ENCODE measurements around the gene GPRIN2. TPM values are rescaled to one million over a fixed set of nuclear protein-coding genes. Genes with fewer than 3 reads are reported as not detected.
A peak's percentile ranks its signal among the peaks of the same experiment; 100 is the strongest.

The GPRIN2 gene
- total and polyA plus RNA-seq, 2 of the 8 experiments (the other 6 are each of a cell fraction or from before 2014, with no cell fraction given) = 14.3 to 18.6 TPM

- H2BK15ac ChIP-seq (ENCODE audit: low read length) = 0 out of 2 replicates have a peak overlapping the region, but pooled peaks have one; percentile 3
- CTCF ChIA-PET (ENCODE audit: partially characterized antibody) = interaction anchor here (0.7 to 6.5 kb wide), 6 partner anchors 8 to 24 kb away, joined by 3 to 46 read pairs (median 4); no protein-coding TSS in a partner anchor
- H3K18ac ChIP-seq (ENCODE audit: extremely low read depth, low read length) = no peak overlapping the region
- no peaks in the 10 kb centered on the region for H3K79me1 ChIP-seq (ENCODE audit: low read depth, low read length)
- H3K9me3 ChIP-seq (ENCODE audit: insufficient read depth in 2 of 2, low read depth in 1 of 2, low read length in 1 of 2) = no peaks in the 10 kb centered on the region
- 69% methylated on average over 5 of the region's 5 CpGs; no CpG with 5 or more reads in 1 of the 2 experiments for WGBS, 2 experiments (ENCODE audit: extremely low coverage in 1 of 2, insufficient coverage in 1 of 2, insufficient read length in 1 of 2, insufficient replicate concordance in 2 of 2, low coverage in 1 of 2, low lambda C conversion rate in 2 of 2, missing lambda C conversion rate in 1 of 2)
- H4K8ac ChIP-seq (ENCODE audit: extremely low read depth, insufficient read depth, low read length) = no peak overlapping the region
- no peak overlapping the region for H4K5ac ChIP-seq (ENCODE audit: insufficient read length, low read depth, low read length)
- no peak overlapping the region for H3K9ac ChIP-seq (replicated peaks in 1 of 4; ENCODE audit: extremely low read depth in 1 of 4, low read depth in 3 of 4, low read length in 3 of 4)
- no peak overlapping the region for H3K23ac ChIP-seq (ENCODE audit: insufficient read length)
- peaks cover 0 to 6% (median 1%) of the 10 kb centered on the region in 4 experiments; a peak in 4 of 7 replicates for H3K27me3 ChIP-seq (replicated peaks in 1 of 4; ENCODE audit: control insufficient read depth in 3 of 4, extremely low read depth in 1 of 4, insufficient read depth in 3 of 4, low read length in 3 of 4)
- no peak overlapping the region for H2BK120ac ChIP-seq (replicated peaks; ENCODE audit: low read depth, low read length)
- peak overlapping the region; percentile 8 for H3K56ac ChIP-seq (replicated peaks; ENCODE audit: insufficient read length, low read depth, low read length)
- H2AK5ac ChIP-seq (ENCODE audit: low read depth, low read length) = no peak overlapping the region
- H3K36me3 ChIP-seq (ENCODE audit: control insufficient read depth in 2 of 4, insufficient read depth in 4 of 4, low read length in 3 of 4) = no peaks in the 10 kb centered on the region
- H3K27ac ChIP-seq (ENCODE audit: low read depth, low read length) = no peak overlapping the region
- no peak overlapping the region for H2BK12ac ChIP-seq (ENCODE audit: low read depth, low read length)
- no peaks in the 10 kb centered on the region for H3K79me2 ChIP-seq (ENCODE audit: control insufficient read depth in 1 of 2, insufficient read depth in 2 of 2, low read length in 2 of 2)
- DNase-seq (ENCODE audit: low read depth in 1 of 2, low spot score in 2 of 2) = no peak
- no peak for FAIRE-seq
- no peak overlapping the region for H3K4me3 ChIP-seq (ENCODE audit: extremely low read depth in 1 of 4, insufficient read depth in 2 of 4, low read depth in 3 of 4, low read length in 4 of 4)
- H3K4me1 ChIP-seq (replicated peaks in 1 of 4; ENCODE audit: control insufficient read depth in 3 of 4, insufficient read depth in 4 of 4, low read length in 3 of 4) = peaks cover 11 to 15% (median 12%) of the 10 kb centered on the region in 4 experiments
- H4K91ac ChIP-seq (replicated peaks; ENCODE audit: insufficient read length, low read length) = no peak overlapping the region
- peak overlapping the region; percentile 10 for H3K4ac ChIP-seq (replicated peaks; ENCODE audit: insufficient read length, low read depth, low read length)
- POLR2A ChIA-PET (ENCODE audit: partially characterized antibody) = interaction anchor here (0.7 to 1.6 kb wide), 4 partner anchors 9 to 16 kb away, joined by 3 to 5 read pairs (median 3); no protein-coding TSS in a partner anchor
- H3K14ac ChIP-seq (ENCODE audit: insufficient read length) = no peak overlapping the region
- no peak overlapping the region for H2BK20ac ChIP-seq (ENCODE audit: low read length)
- H3K23me2 ChIP-seq (ENCODE audit: low read depth, low read length) = peaks cover 2% of the 10 kb centered on the region; the same call in 1 of the 2 replicates
- TF ChIP-seq KDM4A (IDR thresholded peaks at IDR 0.05; ENCODE audit: low read depth, low read length, severe bottlenecking) (peak; percentile 5), SIN3A (conservative IDR thresholded peaks at IDR 0.05 in 1 of 2, IDR thresholded peaks at IDR 0.05 in 1 of 2; ENCODE audit: low read depth in 1 of 2, low read length in 2 of 2) (0 out of 4 replicates have a peak, but pooled peaks of 1 of the 2 experiments have one; percentile 47), YY1 (IDR thresholded peaks at IDR 0.05; ENCODE audit: low read depth, low read length) (no peak), SP2 (IDR thresholded peaks at IDR 0.05; ENCODE audit: low read length) (no peak), TEAD4 (IDR thresholded peaks at IDR 0.05; ENCODE audit: low read depth, low read length) (peak; percentile 96), EP300 (IDR thresholded peaks at IDR 0.05; ENCODE audit: borderline replicate concordance in 1 of 2, low read depth in 2 of 2, low read length in 2 of 2) (no peak), POLR2AphosphoS5 (IDR thresholded peaks at IDR 0.05; ENCODE audit: low read depth, low read length) (no peak)
- TF ChIP-seq, protein P1, sequence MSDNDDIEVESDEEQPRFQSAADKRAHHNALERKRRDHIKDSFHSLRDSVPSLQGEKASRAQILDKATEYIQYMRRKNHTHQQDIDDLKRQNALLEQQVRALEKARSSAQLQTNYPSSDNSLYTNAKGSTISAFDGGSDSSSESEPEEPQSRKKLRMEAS (IDR thresholded peaks at IDR 0.05) = 0 out of 2 replicates have a peak, but pooled peaks have one; percentile 3
- H2BK5ac ChIP-seq (ENCODE audit: low read depth, low read length) = no peak overlapping the region
- no peak overlapping the region for H2AFZ ChIP-seq (ENCODE audit: low read length)
- H4K20me1 ChIP-seq (replicated peaks in 1 of 2; ENCODE audit: control insufficient read depth in 1 of 2, insufficient read depth in 2 of 2, low read length in 2 of 2) = peaks cover 0 to 2% of the 10 kb centered on the region in 2 experiments
- H3K4me2 ChIP-seq (ENCODE audit: insufficient read depth in 1 of 2, low read depth in 2 of 2, low read length in 2 of 2) = 0 out of 4 replicates have a peak overlapping the region, but pooled peaks of 1 of the 2 experiments have one; percentile 2
These were observed 19.1 kb downstream of the GPRIN2 start for GRCh38 chr10:46537309-46537708.
